HG03159 (cell line): ENCODE results near the gene HIVEP3.

ENCODE experiments used
- ATAC-seq: cut with Tn5 transposase; IDR thresholded peaks from one replicate; pipeline ENCODE4 v1.9.1; 2021; ENCODE audit warnings: mild to moderate bottlenecking, moderate library complexity; ENCODE audit not compliant: unreplicated experiment

HIVEP3 gene

GRCh38 chr1:41894808-41895483, 23.8 kb downstream of the HIVEP3 start:
- ATAC-seq: no peak

- no peak for ATAC-seq
Measured at GRCh38 chr1:41894101-41894807, 24.5 kb downstream of the HIVEP3 start.

GRCh38 chr1:41892301-41892781, 26.4 kb downstream of the HIVEP3 start:
- ATAC-seq: no peak

GRCh38 chr1:41891199-41891896, 27.4 kb downstream of the HIVEP3 start:
- peak; percentile 87 for ATAC-seq

- no peak for ATAC-seq
Measured at GRCh38 chr1:41890825-41891198, 27.9 kb downstream of the HIVEP3 start.

GRCh38 chr1:41889506-41890414, 29.0 kb downstream of the HIVEP3 start:
- no peak for ATAC-seq

GRCh38 chr1:41888756-41889155, 30.0 kb downstream of the HIVEP3 start:
- ATAC-seq: no peak

- no peak for ATAC-seq
Measured at GRCh38 chr1:41887365-41887764, 31.4 kb downstream of the HIVEP3 start.

- ATAC-seq: no peak
Measured at GRCh38 chr1:41884256-41885230, 34.2 kb downstream of the HIVEP3 start.

- no peak for ATAC-seq
Measured at GRCh38 chr1:41883507-41883906, 35.2 kb downstream of the HIVEP3 start.

- ATAC-seq: no peak
Measured at GRCh38 chr1:41882486-41882885, 36.2 kb downstream of the HIVEP3 start.

GRCh38 chr1:41882068-41882477, 36.6 kb downstream of the HIVEP3 start:
- no peak for ATAC-seq

GRCh38 chr1:41880950-41881885, 37.5 kb downstream of the HIVEP3 start:
- no peak for ATAC-seq

GRCh38 chr1:41880261-41880660, 38.5 kb downstream of the HIVEP3 start:
- ATAC-seq: no peak

- no peak for ATAC-seq
Measured at GRCh38 chr1:41879617-41880016, 39.1 kb downstream of the HIVEP3 start.

GRCh38 chr1:41878911-41879310, 39.8 kb downstream of the HIVEP3 start:
- ATAC-seq: no peak

GRCh38 chr1:41878495-41878894, 40.2 kb downstream of the HIVEP3 start:
- ATAC-seq: no peak

GRCh38 chr1:41876576-41877445, 41.9 kb downstream of the HIVEP3 start:
- ATAC-seq: no peak
